Activated T-helper 1 cell treated with Interleukin-2 at 50 U/mL for 16 hours (primary cell): ENCODE data around the gene NEK4.

Source experiments
- DNase-seq: peaks from one replicate; pipeline ENCODE4 v3.0.0-alpha.2; 2020; ENCODE audit warnings: low read depth

Gene NEK4

DNA sequence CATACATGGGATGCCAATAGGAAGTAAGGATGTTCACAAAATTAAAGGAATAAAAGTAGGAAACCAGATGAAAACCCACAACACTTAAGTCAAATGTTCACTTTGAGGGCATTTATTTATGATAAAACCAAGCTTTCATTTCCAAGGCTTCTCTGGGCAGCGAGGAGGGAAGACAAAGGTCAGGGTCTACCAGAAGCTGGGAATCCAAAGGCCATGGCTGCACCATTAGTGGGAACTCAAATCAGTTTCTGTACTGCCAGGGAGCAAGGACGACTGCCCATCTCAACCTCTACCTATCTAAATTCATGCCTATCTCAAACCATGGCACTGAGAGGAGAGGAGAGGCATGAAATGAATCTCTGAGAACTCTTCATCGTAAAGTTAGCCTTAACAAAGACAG lies 107.6 kb downstream of the NEK4 start:
- no peak for DNase-seq

DNA sequence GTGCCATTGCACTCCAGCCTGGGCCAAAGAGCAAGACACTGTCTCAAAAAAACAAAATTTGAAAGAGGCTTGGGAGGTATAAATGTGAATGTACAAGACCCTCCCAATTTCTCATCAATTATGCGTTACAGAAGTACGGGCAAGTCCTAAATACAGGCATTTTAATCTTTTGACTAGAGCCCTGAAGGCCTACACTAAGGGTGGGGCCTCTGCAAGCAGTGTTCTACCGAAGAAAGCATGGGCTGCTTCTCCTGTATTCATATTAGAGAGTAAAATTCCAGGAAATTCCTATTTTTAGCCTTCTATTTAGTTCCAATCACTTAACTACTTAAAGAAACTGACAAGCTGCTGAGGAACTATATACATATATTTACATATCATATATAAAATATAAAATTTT lies 110.7 kb downstream of the NEK4 start:
- no peak for DNase-seq
